ENCODE measurements around the gene INPP5A. TPM values are rescaled to one million over a fixed set of nuclear protein-coding genes. Genes with fewer than 3 reads are reported as not detected.

INPP5A gene
- total and polyA plus RNA-seq, 9 of the 15 experiments (the other 6 are each of a cell fraction or from before 2014, with no cell fraction given) = 0.66 to 11.6 (median 7.7) TPM

GRCh38 chr10:132708441-132708840, 170.9 kb downstream of the INPP5A start:
- Histone ChIP-seq H4K20me1 (replicated peaks; ENCODE audit: control insufficient read depth, insufficient read depth, low read length) (no peaks in the 10 kb centered on the region), H3K4me2 (ENCODE audit: insufficient read depth, low read length) (no peak overlapping the region), H3K27ac (ENCODE audit: extremely low read depth, low read depth, low read length) (no peak overlapping the region), H3K27me3 (ENCODE audit: control insufficient read depth in 2 of 2, insufficient read depth in 2 of 2, low read length in 2 of 2) (no peaks in the 10 kb centered on the region), H2AFZ (ENCODE audit: low read depth, low read length) (no peak overlapping the region), H3K9me1 (ENCODE audit: control insufficient read depth, insufficient read depth, low read length) (no peaks in the 10 kb centered on the region), H3K36me3 (ENCODE audit: control insufficient read depth, insufficient read depth, low read length) (no peaks in the 10 kb centered on the region), H3K4me1 (replicated peaks in 1 of 2; ENCODE audit: control insufficient read depth in 2 of 2, insufficient read depth in 2 of 2, low read length in 2 of 2) (peaks cover 0 to 3% of the 10 kb centered on the region in 2 experiments; a peak in 1 of 5 replicates), H3K9ac (ENCODE audit: insufficient read depth in 1 of 2, low read depth in 2 of 2, low read length in 2 of 2) (no peak overlapping the region), H3K79me2 (ENCODE audit: control insufficient read depth, insufficient read depth, low read length) (no peaks in the 10 kb centered on the region), H3K9me3 (replicated peaks; ENCODE audit: control insufficient read depth, insufficient read depth, low read depth, low read length) (no peaks in the 10 kb centered on the region), H3K4me3 (no peak overlapping the region)
- ATAC-seq = no peak
- no TSS peak for BruUV-seq (replicated peaks)
- no peak for DNase-seq (ENCODE audit: extremely low read depth in 1 of 4, low spot score in 3 of 4)
- in situ Hi-C loops (cut with MboI) = no loop called here
- CTCF ChIA-PET (ENCODE audit: low intra/inter-chr PET ratio) = no interaction called here
- intact Hi-C loops (cut with micrococcal nuclease) = no loop called here
- POLR2A ChIA-PET = no interaction called here
- FAIRE-seq = no peak
- 86% methylated on average over 7 of the region's 15 CpGs for WGBS (ENCODE audit: insufficient coverage, low coverage, missing lambda C conversion rate)
- TF ChIP-seq ZBTB43 (CRISPR knock-in tag; IDR thresholded peaks at IDR 0.05) (no peak), ZNF253 (CRISPR knock-in tag; conservative IDR thresholded peaks at IDR 0.05) (no peak), MEF2D (tag; conservative IDR thresholded peaks at IDR 0.05; ENCODE audit: low read depth) (no peak), SMAD2 (IDR thresholded peaks at IDR 0.05; ENCODE audit: low read depth, low read length) (no peak), CREM (IDR thresholded peaks at IDR 0.05; ENCODE audit: low read depth) (no peak), TSC22D4 (tag; IDR thresholded peaks at IDR 0.05) (no peak)

- no peaks in the 10 kb centered on the region for H4K20me1 ChIP-seq (replicated peaks; ENCODE audit: control insufficient read depth, insufficient read depth, low read length)
- no peak for TF ChIP-seq KDM2B (CRISPR knock-in tag; IDR thresholded peaks at IDR 0.05)
- TF ChIP-seq CREBBP (IDR thresholded peaks at IDR 0.05; ENCODE audit: low read depth, low read length) = no peak
- no peak for TF ChIP-seq ZNF197 (CRISPR knock-in tag; IDR thresholded peaks at IDR 0.05; ENCODE audit: low read depth)
- no peak for TF ChIP-seq ZNF165 (CRISPR knock-in tag; IDR thresholded peaks at IDR 0.05; ENCODE audit: borderline replicate concordance)
- TF ChIP-seq GATAD2A (IDR thresholded peaks at IDR 0.05) = no peak
- no peak for TF ChIP-seq ZZZ3 (IDR thresholded peaks at IDR 0.05)
- no peak for TF ChIP-seq ZNF239 (CRISPR knock-in tag; IDR thresholded peaks at IDR 0.05)
- no peak for TF ChIP-seq ZNF217 (CRISPR knock-in tag; IDR thresholded peaks at IDR 0.05)
- TF ChIP-seq ERF (CRISPR knock-in tag; IDR thresholded peaks at IDR 0.05) = no peak
- TF ChIP-seq ZNF57 (CRISPR knock-in tag; IDR thresholded peaks at IDR 0.05) = no peak
- no peak for TF ChIP-seq CHCHD3 (CRISPR knock-in tag; IDR thresholded peaks at IDR 0.05)
- no peak for TF ChIP-seq PRMT5 (CRISPR knock-in tag; IDR thresholded peaks at IDR 0.05)
- TF ChIP-seq CBFB (CRISPR knock-in tag; IDR thresholded peaks at IDR 0.05) = no peak
These were observed 171.3 kb downstream of the INPP5A start for GRCh38 chr10:132708936-132709335.

More at GRCh38 chr10:132708936-132709335, 171.3 kb downstream of the INPP5A start:
- CTCF ChIA-PET (ENCODE audit: low intra/inter-chr PET ratio) = no interaction called here
- Histone ChIP-seq H3K9me1 (ENCODE audit: control insufficient read depth, insufficient read depth, low read length) (no peaks in the 10 kb centered on the region), H3K27ac (ENCODE audit: extremely low read depth, low read depth, low read length) (no peak overlapping the region), H3K79me2 (ENCODE audit: control insufficient read depth, insufficient read depth, low read length) (no peaks in the 10 kb centered on the region), H3K9me3 (replicated peaks; ENCODE audit: control insufficient read depth, insufficient read depth, low read depth, low read length) (no peaks in the 10 kb centered on the region), H2AFZ (ENCODE audit: low read depth, low read length) (no peak overlapping the region), H3K4me2 (ENCODE audit: insufficient read depth, low read length) (no peak overlapping the region), H3K27me3 (ENCODE audit: control insufficient read depth in 2 of 2, insufficient read depth in 2 of 2, low read length in 2 of 2) (no peaks in the 10 kb centered on the region), H3K9ac (ENCODE audit: insufficient read depth in 1 of 2, low read depth in 2 of 2, low read length in 2 of 2) (no peak overlapping the region), H3K4me3 (no peak overlapping the region), H3K4me1 (replicated peaks in 1 of 2; ENCODE audit: control insufficient read depth in 2 of 2, insufficient read depth in 2 of 2, low read length in 2 of 2) (peaks cover 0 to 3% of the 10 kb centered on the region in 2 experiments; a peak in 1 of 5 replicates), H3K36me3 (ENCODE audit: control insufficient read depth, insufficient read depth, low read length) (no peaks in the 10 kb centered on the region)
- intact Hi-C loops (cut with micrococcal nuclease) = no loop called here
- no TSS peak for BruUV-seq (replicated peaks)
- no peak for ATAC-seq
- FAIRE-seq = no peak
- in situ Hi-C loops (cut with MboI) = no loop called here
- WGBS (ENCODE audit: insufficient coverage, low coverage, missing lambda C conversion rate) = 71% methylated on average over 2 of the region's 4 CpGs
- POLR2A ChIA-PET = no interaction called here
- DNase-seq (ENCODE audit: extremely low read depth in 1 of 4, low spot score in 3 of 4) = no peak

Data from K562 (cell line).